SK-N-SH treated with all-trans-retinoic acid at 6 μM for 48 hours (cell line): ENCODE measurements around the gene PXK.

Experiments used
- ATAC-seq: fragments of 200-7000 bp; cut with Tn5 transposase; 3 replicates; pipeline ENCODE4 v1.9.1; 2020; ENCODE audit warnings: mild to moderate bottlenecking, moderate library complexity
- ARNTL ChIP-seq: fragments of 450-650 bp; formaldehyde crosslinking; IDR thresholded peaks from 2 replicates; pipeline ENCODE4 v1.5.0; 2020; ENCODE audit warnings: low read depth, mild to moderate bottlenecking, moderate library complexity, borderline replicate concordance
- CREB5 ChIP-seq: fragments of 250-450 bp; sonication (Bioruptor Pico); IDR thresholded peaks from 2 replicates; pipeline ENCODE4 v1.5.1; 2020; ENCODE audit warnings: low read depth, mild to moderate bottlenecking, moderate library complexity
- CSDC2 ChIP-seq: fragments of 250-450 bp; sonication (Bioruptor Pico); IDR thresholded peaks from 2 replicates; pipeline ENCODE4 v1.5.0; 2020; ENCODE audit warnings: mild to moderate bottlenecking, moderate library complexity
- CSRNP3 ChIP-seq: fragments of 250-450 bp; sonication (Bioruptor Pico); IDR thresholded peaks from 2 replicates; pipeline ENCODE4 v1.5.1; 2021; ENCODE audit warnings: mild to moderate bottlenecking, moderate library complexity
- ESRRG ChIP-seq: fragments of 250-450 bp; sonication (Bioruptor Pico); IDR thresholded peaks from 2 replicates; pipeline ENCODE4 v1.6.1; 2021; ENCODE audit warnings: mild to moderate bottlenecking
- GLIS3 ChIP-seq: fragments of 250-450 bp; sonication (Bioruptor Pico); IDR thresholded peaks from 2 replicates; pipeline ENCODE4 v1.5.0; 2020; ENCODE audit warnings: mild to moderate bottlenecking, moderate library complexity
- ISL1 ChIP-seq: fragments of 250-450 bp; sonication (Bioruptor Pico); IDR thresholded peaks from 2 replicates; pipeline ENCODE4 v2.1.2; 2022; ENCODE audit warnings: mild to moderate bottlenecking, moderate library complexity
- PPARA ChIP-seq: fragments of 250-450 bp; sonication (Bioruptor Pico); IDR thresholded peaks from 2 replicates; pipeline ENCODE4 v1.5.0; 2020; ENCODE audit warnings: mild to moderate bottlenecking, borderline replicate concordance
- RARB ChIP-seq: fragments of 250-450 bp; sonication (Bioruptor Pico); IDR thresholded peaks from 2 replicates; pipeline ENCODE4 v1.8.0; 2021; ENCODE audit warnings: mild to moderate bottlenecking, moderate library complexity
- SNAI2 ChIP-seq: fragments of 250-450 bp; sonication (Bioruptor Pico); IDR thresholded peaks from 2 replicates; pipeline ENCODE4 v1.5.0; 2020; ENCODE audit warnings: mild to moderate bottlenecking, moderate library complexity
- TCF4 ChIP-seq: fragments of 250-450 bp; sonication (Bioruptor Pico); IDR thresholded peaks from 2 replicates; pipeline ENCODE4 v1.8.0; 2021; ENCODE audit warnings: mild to moderate bottlenecking, moderate library complexity, borderline replicate concordance
- TOX ChIP-seq: fragments of 250-450 bp; sonication (Bioruptor Pico); IDR thresholded peaks from 2 replicates; pipeline ENCODE4 v1.8.0; 2021; ENCODE audit warnings: mild to moderate bottlenecking, moderate library complexity, borderline replicate concordance
- TSHZ2 ChIP-seq: fragments of 250-450 bp; sonication (Bioruptor Pico); IDR thresholded peaks from 2 replicates; pipeline ENCODE4 v1.5.0; 2020; ENCODE audit warnings: mild to moderate bottlenecking, moderate library complexity
- ZC3H10 ChIP-seq: fragments of 250-450 bp; sonication (Bioruptor Pico); IDR thresholded peaks from 2 replicates; pipeline ENCODE4 v1.5.1; 2021; ENCODE audit warnings: mild to moderate bottlenecking, moderate library complexity
- ZFP3 ChIP-seq: fragments of 250-450 bp; sonication (Bioruptor Pico); IDR thresholded peaks from 2 replicates; pipeline ENCODE4 v1.5.0; 2020; ENCODE audit warnings: mild to moderate bottlenecking, moderate library complexity
- ZNF565 ChIP-seq: fragments of 450-650 bp; formaldehyde crosslinking; conservative IDR thresholded peaks from 2 replicates; pipeline ENCODE4 v1.5.0; 2020; ENCODE audit warnings: low read depth, mild to moderate bottlenecking, moderate library complexity
- ZNF70 ChIP-seq: fragments of 450-650 bp; formaldehyde crosslinking; IDR thresholded peaks from 2 replicates; pipeline ENCODE4 v1.5.0; 2020; ENCODE audit warnings: mild to moderate bottlenecking, moderate library complexity
- ZNF8 ChIP-seq: fragments of 450-650 bp; formaldehyde crosslinking; IDR thresholded peaks from 2 replicates; pipeline ENCODE4 v1.5.0; 2020; ENCODE audit warnings: mild to moderate bottlenecking, moderate library complexity
- TF ChIP-seq, protein P1 (sequence below): fragments of 250-450 bp; sonication (Bioruptor Pico); IDR thresholded peaks from 2 replicates; pipeline ENCODE4 v1.8.0; 2021; ENCODE audit warnings: low read depth, mild to moderate bottlenecking, moderate library complexity, borderline replicate concordance
- TF ChIP-seq, protein P2 (sequence below): fragments of 250-450 bp; sonication (Bioruptor Pico); IDR thresholded peaks from 2 replicates; pipeline ENCODE4 v1.8.0; 2020; ENCODE audit warnings: mild to moderate bottlenecking, moderate library complexity, borderline replicate concordance

PXK gene

GRCh38 chr3:58342676-58343075 lies 10.0 kb downstream of the PXK start:
- TF ChIP-seq ZNF70 (CRISPR knock-in tag): no peak
- no peak for TF ChIP-seq CREB5 (CRISPR knock-in tag)
- no peak for TF ChIP-seq RARB (CRISPR knock-in tag)
- no peak for TF ChIP-seq TCF4
- no peak for TF ChIP-seq ZC3H10 (CRISPR knock-in tag)
- no peak for TF ChIP-seq ISL1 (CRISPR knock-in tag)
- no peak for TF ChIP-seq TOX (CRISPR knock-in tag)
- TF ChIP-seq CSDC2 (CRISPR knock-in tag): no peak
- no peak for TF ChIP-seq ZNF8
- no peak for TF ChIP-seq TSHZ2 (CRISPR knock-in tag)
- TF ChIP-seq ZNF565: no peak
- no peak for TF ChIP-seq GLIS3 (CRISPR knock-in tag)
- no peak for TF ChIP-seq PPARA (CRISPR knock-in tag)
- no peak for TF ChIP-seq SNAI2 (CRISPR knock-in tag)
- TF ChIP-seq ZFP3 (CRISPR knock-in tag): no peak
- TF ChIP-seq, protein P1, sequence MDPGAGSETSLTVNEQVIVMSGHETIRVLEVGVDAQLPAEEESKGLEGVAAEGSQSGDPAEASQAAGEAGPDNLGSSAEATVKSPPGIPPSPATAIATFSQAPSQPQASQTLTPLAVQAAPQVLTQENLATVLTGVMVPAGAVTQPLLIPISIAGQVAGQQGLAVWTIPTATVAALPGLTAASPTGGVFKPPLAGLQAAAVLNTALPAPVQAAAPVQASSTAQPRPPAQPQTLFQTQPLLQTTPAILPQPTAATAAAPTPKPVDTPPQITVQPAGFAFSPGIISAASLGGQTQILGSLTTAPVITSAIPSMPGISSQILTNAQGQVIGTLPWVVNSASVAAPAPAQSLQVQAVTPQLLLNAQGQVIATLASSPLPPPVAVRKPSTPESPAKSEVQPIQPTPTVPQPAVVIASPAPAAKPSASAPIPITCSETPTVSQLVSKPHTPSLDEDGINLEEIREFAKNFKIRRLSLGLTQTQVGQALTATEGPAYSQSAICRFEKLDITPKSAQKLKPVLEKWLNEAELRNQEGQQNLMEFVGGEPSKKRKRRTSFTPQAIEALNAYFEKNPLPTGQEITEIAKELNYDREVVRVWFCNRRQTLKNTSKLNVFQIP (CRISPR knock-in tag): no peak
- TF ChIP-seq, protein P2, sequence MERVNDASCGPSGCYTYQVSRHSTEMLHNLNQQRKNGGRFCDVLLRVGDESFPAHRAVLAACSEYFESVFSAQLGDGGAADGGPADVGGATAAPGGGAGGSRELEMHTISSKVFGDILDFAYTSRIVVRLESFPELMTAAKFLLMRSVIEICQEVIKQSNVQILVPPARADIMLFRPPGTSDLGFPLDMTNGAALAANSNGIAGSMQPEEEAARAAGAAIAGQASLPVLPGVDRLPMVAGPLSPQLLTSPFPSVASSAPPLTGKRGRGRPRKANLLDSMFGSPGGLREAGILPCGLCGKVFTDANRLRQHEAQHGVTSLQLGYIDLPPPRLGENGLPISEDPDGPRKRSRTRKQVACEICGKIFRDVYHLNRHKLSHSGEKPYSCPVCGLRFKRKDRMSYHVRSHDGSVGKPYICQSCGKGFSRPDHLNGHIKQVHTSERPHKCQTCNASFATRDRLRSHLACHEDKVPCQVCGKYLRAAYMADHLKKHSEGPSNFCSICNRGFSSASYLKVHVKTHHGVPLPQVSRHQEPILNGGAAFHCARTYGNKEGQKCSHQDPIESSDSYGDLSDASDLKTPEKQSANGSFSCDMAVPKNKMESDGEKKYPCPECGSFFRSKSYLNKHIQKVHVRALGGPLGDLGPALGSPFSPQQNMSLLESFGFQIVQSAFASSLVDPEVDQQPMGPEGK (CRISPR knock-in tag): no peak
- TF ChIP-seq ESRRG (CRISPR knock-in tag): no peak
- TF ChIP-seq ARNTL (CRISPR knock-in tag): no peak
- no peak for TF ChIP-seq CSRNP3 (CRISPR knock-in tag)
- ATAC-seq: no peak

GRCh38 chr3:58345457-58345856 lies 12.8 kb downstream of the PXK start:
- no peak for TF ChIP-seq RARB (CRISPR knock-in tag)
- TF ChIP-seq TCF4: no peak
- TF ChIP-seq, protein P1 (CRISPR knock-in tag): no peak
- TF ChIP-seq CSDC2 (CRISPR knock-in tag): no peak
- TF ChIP-seq ESRRG (CRISPR knock-in tag): no peak
- no peak for TF ChIP-seq ZNF8
- ATAC-seq: no peak

DNA sequence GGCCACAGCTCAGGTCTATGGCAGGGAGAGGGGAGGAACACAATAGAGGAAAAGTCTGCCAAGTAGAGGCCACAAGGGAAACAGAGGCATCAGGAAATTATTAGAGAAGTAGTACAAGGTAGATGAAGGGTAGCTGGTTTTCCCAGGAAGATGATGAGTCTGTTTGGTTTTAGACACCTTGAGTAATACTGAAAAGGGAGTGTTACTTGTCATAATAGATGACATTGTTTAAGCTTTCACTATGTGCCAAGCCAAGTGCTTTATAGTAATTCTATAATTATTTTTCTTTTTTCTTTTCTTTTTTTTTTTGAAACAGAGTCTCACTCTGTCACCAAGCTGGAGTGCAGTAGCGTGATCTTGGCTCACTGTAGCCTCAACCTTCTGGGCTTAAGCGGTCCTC lies 13.7 kb downstream of the PXK start:
- ATAC-seq: no peak
- TF ChIP-seq CREB5 (CRISPR knock-in tag): no peak
- no peak for TF ChIP-seq ARNTL (CRISPR knock-in tag)
- TF ChIP-seq, protein P1 (CRISPR knock-in tag): no peak
- TF ChIP-seq RARB (CRISPR knock-in tag): no peak
- no peak for TF ChIP-seq GLIS3 (CRISPR knock-in tag)
- no peak for TF ChIP-seq ZNF565
- TF ChIP-seq ZFP3 (CRISPR knock-in tag): no peak
- no peak for TF ChIP-seq PPARA (CRISPR knock-in tag)
- TF ChIP-seq SNAI2 (CRISPR knock-in tag): no peak
- no peak for TF ChIP-seq TOX (CRISPR knock-in tag)
